A673 (cell line): ENCODE results near the gene MAEA.

ENCODE experiments used
- EZH2 ChIP-seq: fragments of 200-600 bp; sonication (generic); IDR thresholded peaks from 2 replicates; pipeline ENCODE4 v1.6.1; 2017; ENCODE audit warnings: borderline replicate concordance, low read depth, mild to moderate bottlenecking, mixed read lengths, antibody characterized with exemption, low read length; ENCODE audit not compliant: poor library complexity, severe bottlenecking
- TF ChIP-seq, protein P1 (sequence below): fragments of 300-800, 200-600 bp; sonication (generic); conservative IDR thresholded peaks from 2 replicates; pipeline ENCODE4 v1.5.1; 2017; ENCODE audit warnings: low read depth, mild to moderate bottlenecking, antibody characterized with exemption, low read length, moderate library complexity, mixed read lengths

DNA sequence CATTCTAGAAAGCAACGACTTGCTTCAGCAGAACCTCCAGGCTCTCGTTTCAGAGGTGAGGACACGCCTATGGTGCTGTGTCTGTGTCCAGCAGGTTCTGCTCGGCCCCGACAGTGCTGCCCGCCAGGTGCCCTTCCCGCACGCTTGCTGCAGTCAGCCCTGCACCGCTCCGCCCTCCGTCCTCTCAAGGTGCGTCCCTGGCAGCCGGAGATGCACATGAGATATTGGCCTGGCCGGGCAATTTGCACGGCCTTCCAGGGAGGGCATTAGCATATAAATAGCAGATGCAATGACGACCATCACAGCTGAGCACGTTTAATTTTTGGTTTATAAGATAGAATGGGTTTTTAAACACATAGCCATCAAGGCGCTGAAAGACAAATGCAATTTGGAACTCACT is 71.7 kb downstream of the MAEA start:
- TF ChIP-seq, protein P1, sequence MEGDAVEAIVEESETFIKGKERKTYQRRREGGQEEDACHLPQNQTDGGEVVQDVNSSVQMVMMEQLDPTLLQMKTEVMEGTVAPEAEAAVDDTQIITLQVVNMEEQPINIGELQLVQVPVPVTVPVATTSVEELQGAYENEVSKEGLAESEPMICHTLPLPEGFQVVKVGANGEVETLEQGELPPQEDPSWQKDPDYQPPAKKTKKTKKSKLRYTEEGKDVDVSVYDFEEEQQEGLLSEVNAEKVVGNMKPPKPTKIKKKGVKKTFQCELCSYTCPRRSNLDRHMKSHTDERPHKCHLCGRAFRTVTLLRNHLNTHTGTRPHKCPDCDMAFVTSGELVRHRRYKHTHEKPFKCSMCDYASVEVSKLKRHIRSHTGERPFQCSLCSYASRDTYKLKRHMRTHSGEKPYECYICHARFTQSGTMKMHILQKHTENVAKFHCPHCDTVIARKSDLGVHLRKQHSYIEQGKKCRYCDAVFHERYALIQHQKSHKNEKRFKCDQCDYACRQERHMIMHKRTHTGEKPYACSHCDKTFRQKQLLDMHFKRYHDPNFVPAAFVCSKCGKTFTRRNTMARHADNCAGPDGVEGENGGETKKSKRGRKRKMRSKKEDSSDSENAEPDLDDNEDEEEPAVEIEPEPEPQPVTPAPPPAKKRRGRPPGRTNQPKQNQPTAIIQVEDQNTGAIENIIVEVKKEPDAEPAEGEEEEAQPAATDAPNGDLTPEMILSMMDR, result no peak
- TF ChIP-seq EZH2, result no peak
